Thoracic aorta endothelial cell (primary cell): ENCODE data around the gene PNP. TPM values are rescaled to one million over a fixed set of nuclear protein-coding genes. Genes with fewer than 3 reads are reported as not detected.

ENCODE experiments used
- total RNA-seq: library from RNA; depleted of rRNA; stranded (reverse); fragments of >200 nt; gene quantifications from 2 replicates; pipeline ENCODE4 v1.2.3, GENCODE V29; 2012

PNP gene
- 298 and 424 TPM in 2 replicates for total RNA-seq

DNA sequence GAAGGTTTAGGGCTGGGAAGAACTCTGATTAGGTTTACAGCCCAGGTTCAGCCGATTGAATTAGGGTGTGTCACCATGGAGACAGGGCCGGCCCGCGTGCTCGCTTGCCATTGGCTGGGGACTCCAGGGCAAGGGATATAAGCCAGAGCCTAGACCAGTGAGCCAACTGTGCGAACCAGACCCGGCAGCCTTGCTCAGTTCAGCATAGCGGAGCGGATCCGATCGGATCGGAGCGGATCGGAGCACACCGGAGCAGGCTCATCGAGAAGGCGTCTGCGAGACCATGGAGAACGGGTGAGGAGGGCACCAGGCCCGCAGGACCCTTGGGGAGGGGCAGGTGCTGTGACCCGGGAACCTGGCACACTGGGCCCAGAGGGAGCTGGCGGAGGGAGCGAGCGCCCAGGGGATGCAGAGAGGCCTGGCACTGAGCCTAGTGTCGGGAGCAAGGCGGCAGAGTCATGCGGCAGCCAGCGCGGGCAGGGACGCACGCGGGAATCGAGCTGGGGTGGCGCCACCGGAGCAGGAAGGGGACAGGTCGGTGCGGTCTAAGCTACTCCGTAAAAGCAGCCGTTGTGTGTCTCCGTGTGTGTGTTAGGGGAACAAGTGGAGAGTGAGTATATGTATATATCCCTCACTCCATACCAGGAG lies at the start of gene PNP:
Gene PNP (plus strand): TSS at position 165 of the 648 bp plus-strand sequence. CDS start 119 bp downstream, at position 284.

DNA sequence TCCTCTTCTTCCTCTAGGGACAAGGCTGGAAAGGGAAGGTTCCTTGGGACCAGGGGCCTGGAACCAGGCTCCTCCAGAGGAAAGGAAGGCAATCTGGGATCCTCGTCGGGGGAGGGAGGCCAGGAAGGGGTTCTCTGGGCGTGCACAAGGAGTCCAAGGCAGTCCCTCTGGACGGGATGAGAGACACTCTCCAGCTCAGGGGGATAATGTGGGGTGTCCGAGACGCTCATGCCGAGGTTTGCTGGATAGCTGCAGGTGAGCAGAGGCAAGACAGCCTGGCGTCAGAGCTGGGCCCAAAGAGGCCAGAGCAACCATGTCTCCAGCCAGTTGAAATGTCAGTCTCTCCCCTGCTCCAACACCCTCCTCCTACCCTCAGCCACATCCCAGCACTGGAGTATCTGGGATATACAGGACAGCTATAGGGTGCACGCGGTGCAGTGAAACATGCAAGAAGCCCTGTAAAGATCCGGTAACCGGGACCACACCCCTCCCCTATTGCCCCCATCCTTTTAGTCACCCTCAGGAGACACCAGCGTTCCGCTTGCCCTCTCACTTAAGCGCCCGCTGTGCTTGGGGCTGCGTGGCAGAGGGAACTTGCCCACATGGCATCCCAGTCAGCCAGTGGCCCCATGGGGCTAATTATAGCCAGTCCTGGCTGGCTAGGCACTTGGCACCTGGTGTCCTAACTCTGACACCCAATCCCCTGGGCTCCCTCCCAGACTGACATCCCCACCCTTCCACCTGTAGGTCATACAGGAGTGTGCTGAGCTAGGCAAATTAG lies 33.4 kb upstream of the PNP start, which contains the start of gene KLHL33:
Gene KLHL33 (minus strand): TSS at position 585 of the 781 bp plus-strand sequence. CDS start 355 bp downstream, at position 230.

GRCh38 chr14:20454516-20455354 lies 14.5 kb upstream of the PNP start, which contains the start of the genes APEX1 and OSGEP:
Gene APEX1 (plus strand): TSS chr14:20455226. CDS start chr14:20455646, 420 bp downstream.
Gene OSGEP (minus strand): TSS chr14:20454812. CDS start chr14:20454683, 129 bp downstream.

GRCh38 chr14:20461225-20462141 lies 7.7 kb upstream of the PNP start, which contains the start of gene PIP4P1:
Gene PIP4P1 (minus strand): TSS chr14:20461434. CDS start chr14:20461325, 109 bp downstream.

Other genes with a start within 250 kb of the PNP start
- not detected in 2 replicates for gene OR11H6, start 245.7 kb upstream of the PNP start, total RNA-seq
- not detected in 2 replicates for gene OR11H7, start 240.4 kb upstream of the PNP start, total RNA-seq
- gene OR11H4, start 230.1 kb upstream of the PNP start, total RNA-seq = not detected in 2 replicates
- gene TTC5, start 163.5 kb upstream of the PNP start, total RNA-seq = 17.7 and 28.3 TPM in 2 replicates
- gene CCNB1IP1, start 136.1 kb upstream of the PNP start, total RNA-seq = 35.2 and 41.4 TPM in 2 replicates
- 21.3 and 22.3 TPM in 2 replicates for gene PARP2, start 125.8 kb upstream of the PNP start, total RNA-seq
- 26.5 and 34.8 TPM in 2 replicates for gene TEP1, start 55.9 kb upstream of the PNP start, total RNA-seq
- gene KLHL33, start 33.2 kb upstream of the PNP start, total RNA-seq = not detected in 2 replicates
- 39.1 and 46.2 TPM in 2 replicates for gene OSGEP, start 14.6 kb upstream of the PNP start, total RNA-seq
- 83.8 and 85.9 TPM in 2 replicates for gene APEX1, start 14.2 kb upstream of the PNP start, total RNA-seq
- 17.2 and 18.4 TPM in 2 replicates for gene PIP4P1, start 8.0 kb upstream of the PNP start, total RNA-seq
- not detected in 2 replicates for gene RNASE10, start 36.1 kb downstream of the PNP start, total RNA-seq
- not detected in 2 replicates for gene RNASE9, start 91.6 kb downstream of the PNP start, total RNA-seq
- gene RNASE11, start 118.6 kb downstream of the PNP start, total RNA-seq = not detected in 2 replicates
- not detected in 2 replicates for gene RNASE12, start 122.0 kb downstream of the PNP start, total RNA-seq
- gene OR6S1, start 172.3 kb downstream of the PNP start, total RNA-seq = not detected in 2 replicates
- 7.4 and 7.5 TPM in 2 replicates for gene RNASE4, start 215.2 kb downstream of the PNP start, total RNA-seq
- gene ANG, start 219.4 kb downstream of the PNP start, total RNA-seq = 4.3 and 4.7 TPM in 2 replicates